Peyer's patch (tissue), 4 donors: ENCODE measurements around the gene TP53AIP1.

Source experiments
- POLR2A ChIP-seq, 2 donors: fragments of 450-650 bp; IDR thresholded peaks; one replicate each; pipeline ENCODE4 v1.5.1; 2017; ENCODE audit warnings: antibody characterized with exemption in 2 of 2, mild to moderate bottlenecking in 2 of 2, moderate library complexity in 2 of 2
- TF ChIP-seq, protein P1 (sequence below), 6 experiments: fragments of 450-650 bp in 4 of 6; fragments of 200-600 bp in 2 of 6; sonication (generic) in 1 of 6; IDR thresholded peaks; one replicate each; pipeline ENCODE4 v1.5.1; 2017 to 2019; ENCODE audit warnings: antibody characterized with exemption in 6 of 6, mild to moderate bottlenecking in 3 of 6, moderate library complexity in 1 of 6

- TF ChIP-seq, protein P1, sequence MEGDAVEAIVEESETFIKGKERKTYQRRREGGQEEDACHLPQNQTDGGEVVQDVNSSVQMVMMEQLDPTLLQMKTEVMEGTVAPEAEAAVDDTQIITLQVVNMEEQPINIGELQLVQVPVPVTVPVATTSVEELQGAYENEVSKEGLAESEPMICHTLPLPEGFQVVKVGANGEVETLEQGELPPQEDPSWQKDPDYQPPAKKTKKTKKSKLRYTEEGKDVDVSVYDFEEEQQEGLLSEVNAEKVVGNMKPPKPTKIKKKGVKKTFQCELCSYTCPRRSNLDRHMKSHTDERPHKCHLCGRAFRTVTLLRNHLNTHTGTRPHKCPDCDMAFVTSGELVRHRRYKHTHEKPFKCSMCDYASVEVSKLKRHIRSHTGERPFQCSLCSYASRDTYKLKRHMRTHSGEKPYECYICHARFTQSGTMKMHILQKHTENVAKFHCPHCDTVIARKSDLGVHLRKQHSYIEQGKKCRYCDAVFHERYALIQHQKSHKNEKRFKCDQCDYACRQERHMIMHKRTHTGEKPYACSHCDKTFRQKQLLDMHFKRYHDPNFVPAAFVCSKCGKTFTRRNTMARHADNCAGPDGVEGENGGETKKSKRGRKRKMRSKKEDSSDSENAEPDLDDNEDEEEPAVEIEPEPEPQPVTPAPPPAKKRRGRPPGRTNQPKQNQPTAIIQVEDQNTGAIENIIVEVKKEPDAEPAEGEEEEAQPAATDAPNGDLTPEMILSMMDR (IDR thresholded peaks at IDR 0.05): no peak
- no peak for TF ChIP-seq POLR2A (IDR thresholded peaks at IDR 0.05)
Observed at GRCh38 chr11:128963744-128964325, 21.2 kb upstream of the TP53AIP1 start.
